B cell (primary cell): ENCODE results near the gene APOL2. TPM values are rescaled to one million over a fixed set of nuclear protein-coding genes. Genes with fewer than 3 reads are reported as not detected.

Experiments
- ATAC-seq: fragments of 200-7000 bp; cut with Tn5 transposase; one replicate; pipeline ENCODE4 v1.10.0; 2021; ENCODE audit warnings: low read depth, mild to moderate bottlenecking, moderate number of reproducible peaks, moderate library complexity
- CTCF ChIA-PET: fragments of 350-600 bp; sonication (Branson Sonifier 250); formaldehyde crosslinking; loops from one replicate; lab custom pipeline; 2021; ENCODE audit warnings: antibody characterized with exemption, inconsistent platforms; lab: Charles Lee
- POLR2A ChIA-PET: fragments of 350-600 bp; sonication (Branson Sonifier 250); formaldehyde crosslinking; loops from one replicate; lab custom pipeline; 2021; ENCODE audit warnings: antibody characterized with exemption; lab: Charles Lee
- DNase-seq: peaks from one replicate; pipeline ENCODE4 v3.0.0; 2013
- H2AFZ ChIP-seq: 2 replicates; pipeline ENCODE4 v1.6.1; 2012; ENCODE audit warnings: mild to moderate bottlenecking, low read depth, low read length; ENCODE audit not compliant: insufficient read depth, poor library complexity, severe bottlenecking
- H3K27ac ChIP-seq, 2 donors: 1 replicate in 1 of 2; 2 replicates in 1 of 2; pipeline ENCODE4 v1.5.1; 2012 to 2013; ENCODE audit warnings: low read length in 2 of 2, mild to moderate bottlenecking in 2 of 2, moderate library complexity in 1 of 2
- H3K27me3 ChIP-seq, 4 experiments: fragments of 200-600 bp in 1 of 4; sonication (generic) in 1 of 4; replicated peaks in 1 of 4; 1 replicate in 2 of 4; 2 replicates in 2 of 4; pipeline versions ENCODE4 v1.6.1 to v1.7.0; 2013 to 2016; ENCODE audit warnings: low read length in 3 of 4, mild to moderate bottlenecking in 2 of 4, mixed read lengths in 1 of 4, moderate library complexity in 1 of 4; ENCODE audit not compliant: insufficient read depth in 4 of 4, control insufficient read depth in 3 of 4; ENCODE audit errors: control extremely low read depth in 1 of 4
- H3K36me3 ChIP-seq, 2 experiments: replicated peaks in 1 of 2; 1 replicate in 1 of 2; 2 replicates in 1 of 2; pipeline versions ENCODE4 v1.6.1 to v1.7.1; 2013; ENCODE audit warnings: low read length in 1 of 2; ENCODE audit not compliant: insufficient read depth in 2 of 2, control insufficient read depth in 1 of 2; ENCODE audit errors: control extremely low read depth in 1 of 2, extremely low read depth in 1 of 2
- H3K4me1 ChIP-seq, 2 donors: fragments of 200-600 bp in 1 of 2; sonication (generic) in 1 of 2; 1 replicate in 1 of 2; 2 replicates in 1 of 2; pipeline versions ENCODE4 v1.5.1 to v1.6.1; 2013 to 2017; ENCODE audit warnings: low read length in 2 of 2; ENCODE audit not compliant: control insufficient read depth in 2 of 2, insufficient read depth in 2 of 2
- H3K4me2 ChIP-seq: replicated peaks from 2 replicates; pipeline ENCODE3; 2012; ENCODE audit warnings: mild to moderate bottlenecking, low read depth, low read length; ENCODE audit not compliant: poor library complexity, severe bottlenecking
- H3K4me3 ChIP-seq, 5 experiments: fragments of 200-600 bp in 1 of 5; sonication (generic) in 1 of 5; 1 replicate in 3 of 5; 2 replicates in 2 of 5; pipeline versions ENCODE4 v1.5.1 to v1.7.0; 2011 to 2016; ENCODE audit warnings: low read length in 4 of 5, mild to moderate bottlenecking in 4 of 5, low read depth in 2 of 5, control low read depth in 1 of 5, moderate library complexity in 1 of 5; ENCODE audit not compliant: insufficient read depth in 1 of 5; ENCODE audit errors: control extremely low read depth in 1 of 5, extremely low read depth in 1 of 5
- H3K79me2 ChIP-seq: fragments of 200-600 bp; sonication (generic); one replicate; pipeline ENCODE4 v1.6.0; 2016; ENCODE audit warnings: low read length; ENCODE audit not compliant: control insufficient read depth, insufficient read depth
- H3K9ac ChIP-seq: fragments of 200-600 bp; sonication (generic); 2 replicates; pipeline ENCODE4 v1.6.1; 2017; ENCODE audit warnings: mild to moderate bottlenecking, low read length, moderate library complexity
- H3K9me3 ChIP-seq, 3 donors: one replicate each; pipeline versions ENCODE4 v1.6.1 to v1.7.1; 2013; ENCODE audit warnings: low read length in 2 of 3; ENCODE audit not compliant: control insufficient read depth in 2 of 3, insufficient read depth in 1 of 3; ENCODE audit errors: control extremely low read depth in 1 of 3
- H4K20me1 ChIP-seq: 2 replicates; pipeline ENCODE4 v1.6.0; 2012; ENCODE audit warnings: mild to moderate bottlenecking, low read length; ENCODE audit not compliant: insufficient read depth, control insufficient read depth, poor library complexity, severe bottlenecking
- H3K27ac Mint-ChIP-seq: one replicate; pipeline ENCODE4 v1.8.0; 2021; ENCODE audit warnings: mixed read lengths
- H3K27me3 Mint-ChIP-seq: one replicate; pipeline ENCODE4 v1.8.0; 2021; ENCODE audit warnings: mixed read lengths
- H3K4me1 Mint-ChIP-seq: one replicate; pipeline ENCODE4 v1.8.0; 2021; ENCODE audit warnings: mixed read lengths
- H3K4me3 Mint-ChIP-seq: one replicate; pipeline ENCODE4 v1.8.0; 2021; ENCODE audit warnings: mixed read lengths
- H3K9me3 Mint-ChIP-seq: one replicate; pipeline ENCODE4 v1.8.0; 2022; ENCODE audit warnings: mixed read lengths; ENCODE audit not compliant: insufficient read depth
- EZH2 ChIP-seq: IDR thresholded peaks from 2 replicates; pipeline ENCODE4 v1.6.1; 2012; ENCODE audit warnings: borderline replicate concordance, low read depth, mild to moderate bottlenecking, moderate library complexity, low read length; ENCODE audit not compliant: insufficient read depth, poor library complexity, severe bottlenecking
- WGBS: methylation state at CpG from one replicate; pipeline ENCODE4 v1.1.5; 2013; ENCODE audit warnings: missing lambda C conversion rate; ENCODE audit not compliant: insufficient coverage; 5-methylcytosine and 5-hydroxymethylcytosine counted together
- intact Hi-C: fragments of 100-400 bp; cut with micrococcal nuclease; formaldehyde crosslinking; loops from one replicate; pipeline ENCODE4 v1.10.0; 2022
- polyA plus RNA-seq: library from polyadenylated mRNA; depleted of rRNA; stranded (reverse); fragments of >200 nt; gene quantifications from 2 replicates; pipeline ENCODE4 v1.2.3, GENCODE V29; 2012
- total RNA-seq, 2 donors: library from RNA; stranded (reverse); fragments of 120-200 nt in 1 of 2; gene quantifications; 1 replicate in 1 of 2; 2 replicates in 1 of 2; pipeline versions ENCODE4 v1.2.3 to v1.2.4, GENCODE V29; 2013 to 2022
- TF ChIP-seq, protein P1 (sequence below): fragments of 200-600 bp; IDR thresholded peaks from one replicate; pipeline ENCODE4 v1.8.0; 2022; ENCODE audit warnings: antibody characterized with exemption, mild to moderate bottlenecking

The APOL2 gene
- total and polyA plus RNA-seq, 2 donors (not counting 1 experiment from before 2014, with no cell fraction given), result 29.4 to 60.6 TPM

DNA sequence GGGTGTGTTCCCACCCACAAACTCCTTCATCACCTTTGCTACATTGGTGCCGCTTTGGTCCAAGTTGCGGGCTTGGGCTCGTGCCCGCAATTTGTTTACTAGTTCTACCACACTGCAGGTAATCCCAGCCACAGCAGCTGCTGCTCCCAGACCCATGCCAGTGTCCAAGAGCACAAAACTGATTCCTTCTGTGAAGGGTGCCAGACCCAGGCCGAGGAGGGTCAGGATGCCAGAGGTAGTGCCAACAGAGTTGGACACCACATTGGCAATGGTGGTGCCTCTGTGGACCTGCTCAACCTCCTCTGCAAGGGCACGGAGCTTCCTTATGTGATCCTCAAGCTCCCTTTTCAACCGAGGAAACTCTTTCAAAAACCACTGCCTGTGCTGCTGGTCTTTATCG, 11.5 kb downstream of the APOL2 start:
- Mint-ChIP-seq H3K4me1 (peaks cover 10% of the 10 kb centered on the region), H3K27ac (no peak overlapping the region), H3K9me3 (no peaks in the 10 kb centered on the region), H3K4me3 (no peak overlapping the region), H3K27me3 (no peaks in the 10 kb centered on the region)
- H3K36me3 ChIP-seq, result peaks cover 3 to 40% of the 10 kb centered on the region in 2 experiments
- H3K9me3 ChIP-seq, result no peaks in the 10 kb centered on the region
- 90% methylated on average over 7 of the region's 8 CpGs for WGBS
- no peaks in the 10 kb centered on the region for H4K20me1 ChIP-seq
- intact Hi-C loops, result no loop called here
- no peak overlapping the region for H3K27ac ChIP-seq
- ChIA-PET CTCF (interaction anchor here (1.0 to 1.6 kb wide), 2 partner anchors 10 to 48 kb away, joined by 3 read pairs; no protein-coding TSS in a partner anchor), POLR2A (no interaction called here)
- DNase-seq (no peak), ATAC-seq (no peak)
- no peak overlapping the region for H3K9ac ChIP-seq
- no peak overlapping the region for H2AFZ ChIP-seq
- no peaks in the 10 kb centered on the region for H3K79me2 ChIP-seq
- no peaks in the 10 kb centered on the region for H3K27me3 ChIP-seq
- H3K4me2 ChIP-seq, result no peak overlapping the region
- no peak overlapping the region for H3K4me3 ChIP-seq
- TF ChIP-seq EZH2, result no peak
- TF ChIP-seq, protein P1, sequence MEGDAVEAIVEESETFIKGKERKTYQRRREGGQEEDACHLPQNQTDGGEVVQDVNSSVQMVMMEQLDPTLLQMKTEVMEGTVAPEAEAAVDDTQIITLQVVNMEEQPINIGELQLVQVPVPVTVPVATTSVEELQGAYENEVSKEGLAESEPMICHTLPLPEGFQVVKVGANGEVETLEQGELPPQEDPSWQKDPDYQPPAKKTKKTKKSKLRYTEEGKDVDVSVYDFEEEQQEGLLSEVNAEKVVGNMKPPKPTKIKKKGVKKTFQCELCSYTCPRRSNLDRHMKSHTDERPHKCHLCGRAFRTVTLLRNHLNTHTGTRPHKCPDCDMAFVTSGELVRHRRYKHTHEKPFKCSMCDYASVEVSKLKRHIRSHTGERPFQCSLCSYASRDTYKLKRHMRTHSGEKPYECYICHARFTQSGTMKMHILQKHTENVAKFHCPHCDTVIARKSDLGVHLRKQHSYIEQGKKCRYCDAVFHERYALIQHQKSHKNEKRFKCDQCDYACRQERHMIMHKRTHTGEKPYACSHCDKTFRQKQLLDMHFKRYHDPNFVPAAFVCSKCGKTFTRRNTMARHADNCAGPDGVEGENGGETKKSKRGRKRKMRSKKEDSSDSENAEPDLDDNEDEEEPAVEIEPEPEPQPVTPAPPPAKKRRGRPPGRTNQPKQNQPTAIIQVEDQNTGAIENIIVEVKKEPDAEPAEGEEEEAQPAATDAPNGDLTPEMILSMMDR, result no peak
- peaks cover 3 to 6% of the 10 kb centered on the region in 2 donors for H3K4me1 ChIP-seq

DNA sequence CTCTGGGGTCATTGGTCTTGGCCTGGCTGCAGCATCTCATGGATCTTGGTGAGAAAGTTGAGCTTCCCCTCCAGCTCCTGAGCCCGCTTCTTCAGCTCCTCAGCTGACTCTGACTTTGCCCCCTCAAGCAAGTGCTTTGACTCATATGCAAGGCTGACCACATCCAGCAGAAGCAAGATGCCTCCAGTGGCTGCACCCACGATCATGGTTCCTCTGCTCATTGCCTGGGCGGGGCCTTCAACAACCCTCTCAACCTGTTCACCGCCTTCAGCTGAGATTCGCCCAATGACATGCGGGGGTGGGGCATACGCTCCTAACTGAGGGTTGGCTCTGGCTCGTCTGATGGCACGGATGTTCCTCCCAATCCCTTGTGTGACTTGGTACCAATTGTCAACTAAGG, 11.9 kb downstream of the APOL2 start:
- no peak for DNase-seq
- POLR2A ChIA-PET, result no interaction called here
- H3K79me2 ChIP-seq, result no peaks in the 10 kb centered on the region
- H3K4me2 ChIP-seq, result no peak overlapping the region
- H3K27me3 Mint-ChIP-seq, result no peaks in the 10 kb centered on the region
- no peak overlapping the region for H3K9ac ChIP-seq
- no peak for TF ChIP-seq EZH2
- TF ChIP-seq, protein P1, result no peak
- no peaks in the 10 kb centered on the region for H3K9me3 Mint-ChIP-seq
- peaks cover 3 to 36% of the 10 kb centered on the region in 2 experiments for H3K36me3 ChIP-seq
- 93% methylated on average over 9 of the region's 9 CpGs for WGBS
- no peaks in the 10 kb centered on the region for H4K20me1 ChIP-seq
- CTCF ChIA-PET, result interaction anchor here (1.0 to 1.6 kb wide), 2 partner anchors 10 to 47 kb away, joined by 3 read pairs; no protein-coding TSS in a partner anchor
- H3K27ac Mint-ChIP-seq, result no peak overlapping the region
- no peak overlapping the region for H3K4me3 ChIP-seq
- ATAC-seq, result no peak
- peaks cover 0 to 2% of the 10 kb centered on the region in 2 donors for H3K4me1 ChIP-seq
- H3K27me3 ChIP-seq, result no peaks in the 10 kb centered on the region
- H3K9me3 ChIP-seq, result no peaks in the 10 kb centered on the region
- no peak overlapping the region for H3K27ac ChIP-seq
- peaks cover 6% of the 10 kb centered on the region for H3K4me1 Mint-ChIP-seq
- no peak overlapping the region for H3K4me3 Mint-ChIP-seq
- intact Hi-C loops, result no loop called here
- no peak overlapping the region for H2AFZ ChIP-seq
